SK-N-SH (cell line): Measurements from ENCODE around the gene CYP4F12. TPM values are rescaled to one million over a fixed set of nuclear protein-coding genes. Genes with fewer than 3 reads are reported as not detected.

Source experiments
- CTCF ChIA-PET: fragments of 300-600, 350-600 bp; formaldehyde crosslinking; extraction: SDS; loops from one replicate; lab custom pipeline; 2021; lab: Yijun Ruan, JAX
- POLR2A ChIA-PET: fragments of 350-600 bp; sonication (Branson Sonifier 250); formaldehyde crosslinking; extraction: SDS; loops from one replicate; lab custom pipeline; 2020; ENCODE audit warnings: antibody characterized with exemption, inconsistent platforms; lab: Yijun Ruan, JAX
- DNase-seq: peaks from one replicate; pipeline ENCODE4 v3.0.0; 2012
- H2AFZ ChIP-seq: fragments of 200-600 bp; sonication (generic); 2 replicates; pipeline ENCODE4 v1.8.1; 2016; ENCODE audit warnings: antibody characterized with exemption, mild to moderate bottlenecking, low read depth
- H3F3A ChIP-seq: fragments of 200-600 bp; sonication (generic); replicated peaks from 2 replicates; pipeline ENCODE3; 2016; ENCODE audit warnings: antibody characterized with exemption, mild to moderate bottlenecking; ENCODE audit not compliant: insufficient read depth
- H3K27ac ChIP-seq, 2 experiments: fragments of 200-500 bp in 1 of 2; fragments of 200-600 bp in 1 of 2; sonication (Bioruptor generic) in 1 of 2; sonication (generic), shearing (Covaris generic) in 1 of 2; 2 replicates each; pipeline versions ENCODE4 v1.5.1 to v1.6.1; 2014 to 2016; ENCODE audit warnings: low read depth in 2 of 2, inconsistent platforms in 1 of 2, low read length in 1 of 2, mild to moderate bottlenecking in 1 of 2, mixed read lengths in 1 of 2
- H3K27me3 ChIP-seq: fragments of 200-600 bp; sonication (generic), shearing (Covaris generic); 2 replicates; pipeline ENCODE4 v1.6.1; 2016; ENCODE audit warnings: mixed run types; ENCODE audit not compliant: insufficient read depth
- H3K36me3 ChIP-seq, 2 experiments: fragments of 200-500 bp in 1 of 2; fragments of 200-600 bp in 1 of 2; sonication (Bioruptor generic) in 1 of 2; sonication (generic) in 1 of 2; replicated peaks in 1 of 2; 2 replicates each; pipeline versions ENCODE3 to v1.5.1; 2014 to 2016; ENCODE audit warnings: low read length in 1 of 2, mild to moderate bottlenecking in 1 of 2; ENCODE audit not compliant: insufficient read depth in 2 of 2, control insufficient read depth in 1 of 2
- H3K4me1 ChIP-seq, 2 experiments: fragments of 200-500 bp in 1 of 2; fragments of 200-600 bp in 1 of 2; sonication (Bioruptor generic) in 1 of 2; sonication (generic), shearing (Covaris generic) in 1 of 2; 2 replicates each; pipeline versions ENCODE4 v1.5.1 to v1.6.1; 2014 to 2016; ENCODE audit warnings: low read depth in 1 of 2, low read length in 1 of 2, mixed run types in 1 of 2; ENCODE audit not compliant: insufficient read depth in 2 of 2, control insufficient read depth in 1 of 2
- H3K4me2 ChIP-seq: fragments of 200-600 bp; sonication (generic), shearing (Covaris generic); 2 replicates; pipeline ENCODE4 v1.6.1; 2017; ENCODE audit warnings: mixed run types
- H3K4me3 ChIP-seq, 2 experiments: fragments of 200-500 bp in 1 of 2; fragments of 200-600 bp in 1 of 2; sonication (Bioruptor generic) in 1 of 2; sonication (generic), shearing (Covaris generic) in 1 of 2; 2 replicates each; pipeline versions ENCODE4 v1.5.1 to v1.8.1; 2014 to 2016; ENCODE audit warnings: low read depth in 2 of 2, inconsistent platforms in 1 of 2, low read length in 1 of 2, mild to moderate bottlenecking in 1 of 2, mixed read lengths in 1 of 2, moderate library complexity in 1 of 2
- H3K79me2 ChIP-seq: fragments of 200-600 bp; sonication (generic); 2 replicates; pipeline ENCODE4 v1.8.1; 2017; ENCODE audit warnings: mild to moderate bottlenecking; ENCODE audit not compliant: insufficient read depth
- H3K9ac ChIP-seq: fragments of 200-600 bp; sonication (generic); 2 replicates; pipeline ENCODE4 v1.6.1; 2017; ENCODE audit warnings: mixed run types
- H3K9me2 ChIP-seq: fragments of 200-600 bp; sonication (generic); 2 replicates; pipeline ENCODE4 v1.6.1; 2017; ENCODE audit warnings: mixed run types
- H3K9me3 ChIP-seq: fragments of 200-600 bp; sonication (generic); 2 replicates; pipeline ENCODE4 v1.6.1; 2017; ENCODE audit warnings: mixed run types, mild to moderate bottlenecking, moderate library complexity
- H4K20me1 ChIP-seq: fragments of 200-600 bp; sonication (generic); 2 replicates; pipeline ENCODE4 v1.6.1; 2017; ENCODE audit warnings: mild to moderate bottlenecking, mixed run types; ENCODE audit not compliant: insufficient read depth
- EP300 ChIP-seq, 2 experiments: IDR thresholded peaks; 2 replicates each; pipeline versions ENCODE4 v1.4.0 to v1.6.1; 2012; ENCODE audit warnings: borderline replicate concordance in 1 of 2, low read depth in 1 of 2, low read length in 1 of 2
- FOXJ3 ChIP-seq: sonication (generic); formaldehyde crosslinking; IDR thresholded peaks from 2 replicates; pipeline ENCODE4 v1.5.1; 2020; ENCODE audit warnings: mild to moderate bottlenecking, missing genetic modification reagents
- GATA2 ChIP-seq: sonication (generic); formaldehyde crosslinking; IDR thresholded peaks from 2 replicates; pipeline ENCODE4 v1.5.0; 2020; ENCODE audit warnings: mild to moderate bottlenecking, missing genetic modification reagents
- MXI1 ChIP-seq: IDR thresholded peaks from 2 replicates; pipeline ENCODE4 v1.6.1; 2012; ENCODE audit warnings: mild to moderate bottlenecking, low read depth, low read length, improper control_type of control experiment
- RAD21 ChIP-seq: IDR thresholded peaks from 2 replicates; pipeline ENCODE4 v1.6.1; 2012; ENCODE audit warnings: mild to moderate bottlenecking, low read length
- SMC3 ChIP-seq: IDR thresholded peaks from 2 replicates; pipeline ENCODE4 v1.6.1; 2012; ENCODE audit warnings: low read depth, low read length, improper control_type of control experiment
- TCF12 ChIP-seq: IDR thresholded peaks from 2 replicates; pipeline ENCODE4 v1.4.0; 2012
- TEAD4 ChIP-seq: IDR thresholded peaks from 2 replicates; pipeline ENCODE4 v1.4.0; 2012; ENCODE audit warnings: mild to moderate bottlenecking, borderline replicate concordance; ENCODE audit not compliant: insufficient read depth
- WGBS: methylation state at CpG from one replicate; pipeline ENCODE4 v1.1.6; 2017; ENCODE audit warnings: low lambda C conversion rate; 5-methylcytosine and 5-hydroxymethylcytosine counted together
- polyA plus RNA-seq, 3 experiments: library from polyadenylated mRNA; depleted of rRNA; stranded (reverse); fragments of >200 nt; gene quantifications; 2 replicates each; pipeline ENCODE4 v1.2.3, GENCODE V29; 2012
- TF ChIP-seq, protein P1 (sequence below): IDR thresholded peaks from 2 replicates; pipeline ENCODE4 v1.4.0; 2012; ENCODE audit warnings: low read depth, borderline replicate concordance
- TF ChIP-seq, protein P2 (sequence below): fragments of 150-350 bp; IDR thresholded peaks from 2 replicates; pipeline ENCODE4 v1.6.1; 2017; ENCODE audit warnings: antibody characterized with exemption, low read length, low read depth, borderline replicate concordance
- TF ChIP-seq, protein P3 (sequence below): fragments of 150-350 bp; IDR thresholded peaks from 2 replicates; pipeline ENCODE4 v1.6.1; 2016; ENCODE audit warnings: mild to moderate bottlenecking, low read depth, low read length
- TF ChIP-seq, protein P4 (sequence below): IDR thresholded peaks from 2 replicates; pipeline ENCODE4 v1.6.1; 2012; ENCODE audit warnings: mild to moderate bottlenecking, low read depth, low read length, moderate library complexity

The CYP4F12 gene
- polyA plus RNA-seq, 1 of the 3 experiments (the other 2 are of a cell fraction) = not detected

DNA sequence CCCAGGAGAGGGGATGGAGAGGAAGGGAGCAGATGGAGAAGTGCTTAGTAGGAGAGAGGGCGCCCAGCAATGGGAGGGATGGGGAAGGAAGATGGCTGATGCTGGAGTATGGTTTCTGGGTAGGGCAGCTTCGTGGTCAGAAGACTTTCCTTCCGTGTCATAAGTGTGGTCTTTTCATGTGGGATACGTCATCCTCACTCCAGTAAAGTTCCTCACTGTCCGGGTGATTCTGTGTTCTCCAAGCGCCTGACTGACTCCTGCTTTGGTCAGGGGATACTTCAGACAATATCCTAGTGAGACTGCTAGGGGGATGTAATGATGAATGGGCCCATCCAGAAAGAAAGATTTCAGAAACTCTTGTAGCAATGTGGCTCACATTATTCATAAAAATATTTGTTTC lies 61.0 kb downstream of the CYP4F12 start (continued):
- TF ChIP-seq, protein P1, sequence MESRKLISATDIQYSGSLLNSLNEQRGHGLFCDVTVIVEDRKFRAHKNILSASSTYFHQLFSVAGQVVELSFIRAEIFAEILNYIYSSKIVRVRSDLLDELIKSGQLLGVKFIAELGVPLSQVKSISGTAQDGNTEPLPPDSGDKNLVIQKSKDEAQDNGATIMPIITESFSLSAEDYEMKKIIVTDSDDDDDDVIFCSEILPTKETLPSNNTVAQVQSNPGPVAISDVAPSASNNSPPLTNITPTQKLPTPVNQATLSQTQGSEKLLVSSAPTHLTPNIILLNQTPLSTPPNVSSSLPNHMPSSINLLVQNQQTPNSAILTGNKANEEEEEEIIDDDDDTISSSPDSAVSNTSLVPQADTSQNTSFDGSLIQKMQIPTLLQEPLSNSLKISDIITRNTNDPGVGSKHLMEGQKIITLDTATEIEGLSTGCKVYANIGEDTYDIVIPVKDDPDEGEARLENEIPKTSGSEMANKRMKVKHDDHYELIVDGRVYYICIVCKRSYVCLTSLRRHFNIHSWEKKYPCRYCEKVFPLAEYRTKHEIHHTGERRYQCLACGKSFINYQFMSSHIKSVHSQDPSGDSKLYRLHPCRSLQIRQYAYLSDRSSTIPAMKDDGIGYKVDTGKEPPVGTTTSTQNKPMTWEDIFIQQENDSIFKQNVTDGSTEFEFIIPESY = no peak

DNA sequence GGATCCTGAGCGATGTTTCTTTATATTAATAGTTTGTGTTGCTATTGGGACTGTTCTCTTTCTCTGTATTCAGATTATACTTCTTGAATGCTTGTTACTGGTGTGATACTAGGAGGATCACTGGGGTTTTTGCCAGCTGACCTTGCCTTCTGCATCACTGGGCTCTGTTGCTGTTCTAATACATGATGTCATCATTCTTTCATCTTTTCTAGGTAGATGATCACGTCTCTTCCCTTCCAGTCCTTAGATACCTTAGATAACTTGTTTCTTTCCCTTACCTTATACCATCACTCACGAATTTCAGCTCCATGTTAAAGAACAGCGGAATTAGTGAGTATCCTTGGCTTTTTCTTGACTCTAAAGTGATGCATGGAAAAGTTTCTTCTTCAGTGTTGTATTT lies 64.8 kb downstream of the CYP4F12 start, which contains the start of gene OR10H3:
TSS of gene OR10H3 (plus strand) at position 264 of the 400 bp plus-strand sequence. CDS start 3,408 bp downstream, outside the sequence.
- WGBS = 4% methylated on average over 4 of the region's 4 CpGs
- Histone ChIP-seq H3K9ac (no peak within 1 kb of the TSS), H3K4me1 (no peaks in the 10 kb centered on the region), H3K9me2 (no peaks in the 10 kb centered on the region), H3F3A (no peaks in the 10 kb centered on the region), H3K4me3 (no peak within 1 kb of the TSS), H3K79me2 (no peaks in the 10 kb centered on the region), H3K9me3 (no peaks in the 10 kb centered on the region), H3K4me2 (no peak within 1 kb of the TSS), H4K20me1 (no peaks in the 10 kb centered on the region), H2AFZ (no peak within 1 kb of the TSS), H3K36me3 (no peaks in the 10 kb centered on the region), H3K27me3 (no peaks in the 10 kb centered on the region), H3K27ac (no peak within 1 kb of the TSS)
- DNase-seq = no peak
- TF ChIP-seq TCF12 (no peak), GATA2 (no peak), MXI1 (no peak), TEAD4 (no peak), EP300 (IDR thresholded peaks at IDR 0.05; ENCODE audit: borderline replicate concordance in 1 of 2, low read depth in 1 of 2, low read length in 1 of 2) (no peak), RAD21 (no peak), FOXJ3 (no peak), SMC3 (no peak)
- TF ChIP-seq, protein P2, sequence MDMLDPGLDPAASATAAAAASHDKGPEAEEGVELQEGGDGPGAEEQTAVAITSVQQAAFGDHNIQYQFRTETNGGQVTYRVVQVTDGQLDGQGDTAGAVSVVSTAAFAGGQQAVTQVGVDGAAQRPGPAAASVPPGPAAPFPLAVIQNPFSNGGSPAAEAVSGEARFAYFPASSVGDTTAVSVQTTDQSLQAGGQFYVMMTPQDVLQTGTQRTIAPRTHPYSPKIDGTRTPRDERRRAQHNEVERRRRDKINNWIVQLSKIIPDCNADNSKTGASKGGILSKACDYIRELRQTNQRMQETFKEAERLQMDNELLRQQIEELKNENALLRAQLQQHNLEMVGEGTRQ = no peak
- TF ChIP-seq, protein P3, sequence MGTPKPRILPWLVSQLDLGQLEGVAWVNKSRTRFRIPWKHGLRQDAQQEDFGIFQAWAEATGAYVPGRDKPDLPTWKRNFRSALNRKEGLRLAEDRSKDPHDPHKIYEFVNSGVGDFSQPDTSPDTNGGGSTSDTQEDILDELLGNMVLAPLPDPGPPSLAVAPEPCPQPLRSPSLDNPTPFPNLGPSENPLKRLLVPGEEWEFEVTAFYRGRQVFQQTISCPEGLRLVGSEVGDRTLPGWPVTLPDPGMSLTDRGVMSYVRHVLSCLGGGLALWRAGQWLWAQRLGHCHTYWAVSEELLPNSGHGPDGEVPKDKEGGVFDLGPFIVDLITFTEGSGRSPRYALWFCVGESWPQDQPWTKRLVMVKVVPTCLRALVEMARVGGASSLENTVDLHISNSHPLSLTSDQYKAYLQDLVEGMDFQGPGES = no peak
- TF ChIP-seq, protein P4, sequence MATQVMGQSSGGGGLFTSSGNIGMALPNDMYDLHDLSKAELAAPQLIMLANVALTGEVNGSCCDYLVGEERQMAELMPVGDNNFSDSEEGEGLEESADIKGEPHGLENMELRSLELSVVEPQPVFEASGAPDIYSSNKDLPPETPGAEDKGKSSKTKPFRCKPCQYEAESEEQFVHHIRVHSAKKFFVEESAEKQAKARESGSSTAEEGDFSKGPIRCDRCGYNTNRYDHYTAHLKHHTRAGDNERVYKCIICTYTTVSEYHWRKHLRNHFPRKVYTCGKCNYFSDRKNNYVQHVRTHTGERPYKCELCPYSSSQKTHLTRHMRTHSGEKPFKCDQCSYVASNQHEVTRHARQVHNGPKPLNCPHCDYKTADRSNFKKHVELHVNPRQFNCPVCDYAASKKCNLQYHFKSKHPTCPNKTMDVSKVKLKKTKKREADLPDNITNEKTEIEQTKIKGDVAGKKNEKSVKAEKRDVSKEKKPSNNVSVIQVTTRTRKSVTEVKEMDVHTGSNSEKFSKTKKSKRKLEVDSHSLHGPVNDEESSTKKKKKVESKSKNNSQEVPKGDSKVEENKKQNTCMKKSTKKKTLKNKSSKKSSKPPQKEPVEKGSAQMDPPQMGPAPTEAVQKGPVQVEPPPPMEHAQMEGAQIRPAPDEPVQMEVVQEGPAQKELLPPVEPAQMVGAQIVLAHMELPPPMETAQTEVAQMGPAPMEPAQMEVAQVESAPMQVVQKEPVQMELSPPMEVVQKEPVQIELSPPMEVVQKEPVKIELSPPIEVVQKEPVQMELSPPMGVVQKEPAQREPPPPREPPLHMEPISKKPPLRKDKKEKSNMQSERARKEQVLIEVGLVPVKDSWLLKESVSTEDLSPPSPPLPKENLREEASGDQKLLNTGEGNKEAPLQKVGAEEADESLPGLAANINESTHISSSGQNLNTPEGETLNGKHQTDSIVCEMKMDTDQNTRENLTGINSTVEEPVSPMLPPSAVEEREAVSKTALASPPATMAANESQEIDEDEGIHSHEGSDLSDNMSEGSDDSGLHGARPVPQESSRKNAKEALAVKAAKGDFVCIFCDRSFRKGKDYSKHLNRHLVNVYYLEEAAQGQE = no peak
- CTCF ChIA-PET = no interaction called here
- POLR2A ChIA-PET = no interaction called here
